Mucosa of descending colon (tissue), 3 donors: ENCODE results near the gene JMJD1C. TPM values are rescaled to one million over a fixed set of nuclear protein-coding genes. Genes with fewer than 3 reads are reported as not detected.

Source experiments
- ATAC-seq: fragments of 200-7000 bp; cut with Tn5 transposase; one replicate; pipeline ENCODE4 v1.9.1; 2020; ENCODE audit warnings: mild to moderate bottlenecking, moderate library complexity
- DNase-seq, 3 donors: peaks; one replicate each; pipeline ENCODE4 v3.0.0-alpha.2; 2020
- H3K36me3 ChIP-seq: fragments of 200-600 bp; one replicate; pipeline ENCODE4 v1.8.0; 2021; ENCODE audit warnings: low read depth, mild to moderate bottlenecking
- H3K4me1 ChIP-seq: fragments of 200-600 bp; one replicate; pipeline ENCODE4 v1.8.0; 2021; ENCODE audit warnings: low read depth, mild to moderate bottlenecking
- H3K4me3 ChIP-seq: fragments of 200-600 bp; one replicate; pipeline ENCODE4 v1.8.0; 2021; ENCODE audit warnings: mild to moderate bottlenecking
- H3K9me3 ChIP-seq: fragments of 200-600 bp; one replicate; pipeline ENCODE4 v1.8.0; 2021; ENCODE audit warnings: mild to moderate bottlenecking
- CTCF ChIP-seq: fragments of 200-600 bp; IDR thresholded peaks from one replicate; pipeline ENCODE4 v1.8.0; 2022; ENCODE audit warnings: antibody characterized with exemption, mild to moderate bottlenecking
- intact Hi-C, 2 donors: fragments of 100-400 bp; cut with DNase I in 1 of 2; cut with micrococcal nuclease in 1 of 2; formaldehyde crosslinking; loops; one replicate each; pipeline versions ENCODE4 v1.11.0 to v1.11.1; 2022; cut with DNase I, micrococcal nuclease
- total RNA-seq, 3 donors: library from RNA; stranded (reverse); fragmentation: NEBNext Ultra II Directional in 2 of 3; extraction: Animal tissue kit (Norgen Biotek cat#: 25700) in 2 of 3; gene quantifications; one replicate each; pipeline versions ENCODE4 v1.2.1 to v1.2.4, GENCODE V29; 2021 to 2023
- donor health status: DM: no; HTN: no; CAD: no; lungs with moderate emphysema.
- donor health status: DM: no; HTN: no; CAD: no.
- donor health status: DM: no; HTN: yes; CAD: no.

The JMJD1C gene
- total RNA-seq, 3 donors from 2014 or later, result 54.1 to 83.8 (median 82.1) TPM

GRCh38 chr10:63409465-63410027 lies 56.2 kb downstream of the JMJD1C start:
- intact Hi-C loops, result no loop called here
- DNase-seq (no peak), ATAC-seq (no peak)
- H3K9me3 ChIP-seq, result no peaks in the 10 kb centered on the region
- no peaks in the 10 kb centered on the region for H3K4me1 ChIP-seq
- H3K36me3 ChIP-seq, result no peaks in the 10 kb centered on the region
- no peak for TF ChIP-seq CTCF
- no peak overlapping the region for H3K4me3 ChIP-seq

DNA sequence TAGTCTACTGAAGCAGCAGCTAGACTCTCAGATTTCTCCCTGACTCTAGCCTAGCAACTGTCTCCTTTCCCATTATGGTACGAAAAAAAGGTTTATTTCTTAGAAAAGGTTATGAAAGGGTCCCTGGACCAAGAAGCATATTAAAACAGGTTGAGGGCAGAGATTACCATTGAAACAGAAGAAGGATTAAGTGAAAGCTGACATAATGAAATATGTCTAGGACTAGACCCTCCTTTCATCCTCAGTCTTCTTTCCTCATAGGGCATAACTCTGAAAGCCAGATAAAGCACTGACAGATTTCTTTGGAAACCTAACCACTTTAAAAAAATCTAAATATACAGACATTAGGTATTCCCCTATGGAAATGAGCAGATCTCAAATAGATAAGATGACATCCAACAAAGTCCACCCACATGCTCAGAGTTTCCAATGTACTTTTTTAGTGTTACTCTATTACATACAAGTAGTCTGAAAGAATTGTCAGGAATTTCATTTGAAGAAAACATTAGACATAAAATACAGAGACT lies 58.6 kb downstream of the JMJD1C start:
- Histone ChIP-seq H3K4me3 (no peak overlapping the region), H3K36me3 (no peaks in the 10 kb centered on the region), H3K9me3 (no peaks in the 10 kb centered on the region), H3K4me1 (no peaks in the 10 kb centered on the region)
- TF ChIP-seq CTCF, result no peak
- DNase-seq (no peak), ATAC-seq (no peak)
- intact Hi-C loops, result no loop called here

DNA sequence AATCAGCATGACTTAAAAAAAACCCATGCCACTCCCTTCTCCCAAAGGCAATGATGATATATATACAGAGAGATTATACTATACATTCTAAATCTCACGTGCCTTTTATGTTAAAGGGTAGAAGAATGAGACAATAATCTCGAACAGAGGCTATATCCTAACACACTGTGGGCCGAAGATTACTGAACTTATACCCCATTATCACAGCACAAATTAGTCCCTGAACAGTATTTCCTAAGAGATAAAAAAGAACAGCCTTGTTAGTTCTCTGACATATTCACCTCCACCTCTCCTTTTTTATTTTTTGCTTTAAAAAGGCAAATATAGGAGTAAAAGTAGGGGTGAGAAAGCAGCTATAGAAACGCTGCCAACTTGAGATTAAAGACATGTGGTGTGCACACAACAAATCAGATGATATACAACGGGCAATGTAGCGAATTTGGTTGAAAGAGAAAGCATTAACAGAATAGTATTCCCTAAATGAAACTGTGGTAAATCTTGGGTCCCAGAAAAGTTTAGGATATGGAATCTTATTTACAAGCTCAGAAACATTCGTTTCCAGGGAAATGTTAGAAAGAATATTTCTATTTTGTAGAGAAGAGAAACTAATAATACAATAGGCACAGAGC lies 69.5 kb downstream of the JMJD1C start:
- Histone ChIP-seq H3K36me3 (no peaks in the 10 kb centered on the region), H3K4me1 (no peaks in the 10 kb centered on the region), H3K9me3 (no peaks in the 10 kb centered on the region), H3K4me3 (no peak overlapping the region)
- ATAC-seq, result no peak
- DNase-seq, result no peak
- TF ChIP-seq CTCF, result no peak
- intact Hi-C loops, result no loop called here

DNA sequence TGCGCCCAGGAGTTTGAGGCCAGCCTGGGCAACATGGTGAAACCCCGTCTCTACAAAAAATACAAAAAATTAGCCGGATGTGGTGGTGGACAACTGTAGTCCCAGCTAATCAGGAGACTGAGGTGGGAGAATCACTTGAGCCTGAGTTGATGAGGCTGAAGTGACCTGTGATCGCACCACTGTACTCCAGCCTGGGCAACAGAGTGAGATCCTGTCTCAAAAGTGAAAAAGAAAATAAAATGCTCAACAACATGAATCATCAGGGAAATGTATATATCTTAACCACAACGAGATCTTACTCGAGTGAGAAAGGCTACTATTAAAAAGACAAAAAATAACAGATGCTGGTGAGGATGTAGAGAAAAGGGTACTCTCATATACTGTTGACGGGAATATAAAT lies 72.7 kb downstream of the JMJD1C start:
- Histone ChIP-seq H3K4me1 (peaks cover 7% of the 10 kb centered on the region), H3K4me3 (no peak overlapping the region), H3K36me3 (no peaks in the 10 kb centered on the region), H3K9me3 (no peaks in the 10 kb centered on the region)
- TF ChIP-seq CTCF, result no peak
- DNase-seq (no peak), ATAC-seq (no peak)
- intact Hi-C loops, result no loop called here

DNA sequence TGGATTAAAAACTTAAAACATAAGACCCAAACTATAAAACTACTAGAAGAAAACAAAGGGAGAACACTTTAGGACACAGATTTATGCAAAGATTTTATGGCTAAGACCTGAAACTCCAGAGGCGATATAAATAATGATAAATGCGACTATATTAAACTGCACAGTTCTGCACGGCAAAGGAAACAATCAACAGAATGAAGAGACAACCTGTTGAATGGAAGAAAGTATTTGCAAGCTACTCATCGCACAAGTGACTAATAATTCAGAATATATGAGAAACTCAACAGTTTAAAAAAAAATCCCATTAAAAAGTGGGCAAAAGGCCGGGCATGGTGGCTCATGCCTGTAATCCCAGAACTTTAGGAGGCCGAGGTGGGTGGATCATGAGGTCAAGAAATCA lies 73.6 kb downstream of the JMJD1C start:
- H3K4me1 ChIP-seq, result peaks cover 7% of the 10 kb centered on the region
- no peaks in the 10 kb centered on the region for H3K36me3 ChIP-seq
- no peak overlapping the region for H3K4me3 ChIP-seq
- intact Hi-C loops, result no loop called here
- no peak for TF ChIP-seq CTCF
- DNase-seq (no peak), ATAC-seq (no peak)
- H3K9me3 ChIP-seq, result no peaks in the 10 kb centered on the region
